H9 (cell line): Measurements from ENCODE around the gene COX17. TPM values are rescaled to one million over a fixed set of nuclear protein-coding genes. Genes with fewer than 3 reads are reported as not detected.
A peak's percentile ranks its signal among the peaks of the same experiment; 100 is the strongest.

ENCODE experiments used
- DNase-seq: peaks from one replicate; pipeline ENCODE4 v3.0.0-alpha.2; 2017
- H2AFZ ChIP-seq: one replicate; pipeline ENCODE4 v1.6.1; 2013; ENCODE audit warnings: mild to moderate bottlenecking, low read length, control low read depth, moderate library complexity
- H2AK5ac ChIP-seq: 2 replicates; pipeline ENCODE4 v1.6.1; 2013; ENCODE audit warnings: low read length, control low read depth, mixed read lengths; ENCODE audit not compliant: insufficient read length
- H2BK120ac ChIP-seq: one replicate; pipeline ENCODE4 v1.6.1; 2013; ENCODE audit warnings: low read depth, mild to moderate bottlenecking, low read length, control low read depth, inconsistent platforms; ENCODE audit not compliant: poor library complexity, severe bottlenecking
- H2BK12ac ChIP-seq: 2 replicates; pipeline ENCODE4 v1.6.1; 2013; ENCODE audit warnings: low read length, control low read depth, mixed read lengths, low read depth; ENCODE audit not compliant: insufficient read length
- H2BK15ac ChIP-seq: 2 replicates; pipeline ENCODE4 v1.6.1; 2013; ENCODE audit warnings: low read depth, low read length, control low read depth
- H2BK20ac ChIP-seq: one replicate; pipeline ENCODE4 v1.6.1; 2013; ENCODE audit warnings: low read depth, mild to moderate bottlenecking, low read length, control low read depth, inconsistent platforms; ENCODE audit not compliant: poor library complexity, severe bottlenecking
- H2BK5ac ChIP-seq: 2 replicates; pipeline ENCODE4 v1.6.1; 2013; ENCODE audit warnings: low read length, control low read depth, mixed read lengths; ENCODE audit not compliant: insufficient read length
- H3K14ac ChIP-seq: 2 replicates; pipeline ENCODE4 v1.6.1; 2013; ENCODE audit warnings: low read length, control low read depth; ENCODE audit not compliant: insufficient read depth
- H3K18ac ChIP-seq: 2 replicates; pipeline ENCODE4 v1.6.1; 2013; ENCODE audit warnings: low read depth, mild to moderate bottlenecking, mixed read lengths, low read length, control low read depth; ENCODE audit not compliant: insufficient read length
- H3K23ac ChIP-seq: 2 replicates; pipeline ENCODE4 v1.6.1; 2013; ENCODE audit warnings: low read length, control low read depth, mixed read lengths, low read depth; ENCODE audit not compliant: insufficient read length
- H3K23me2 ChIP-seq: 2 replicates; pipeline ENCODE4 v1.6.1; 2013; ENCODE audit warnings: low read depth, mild to moderate bottlenecking, mixed read lengths, low read length, control low read depth; ENCODE audit not compliant: insufficient read length, poor library complexity, severe bottlenecking
- H3K27ac ChIP-seq: 2 replicates; pipeline ENCODE4 v1.5.1; 2013; ENCODE audit warnings: low read length, control low read depth, mixed read lengths, low read depth; ENCODE audit not compliant: insufficient read length
- H3K27me3 ChIP-seq: 2 replicates; pipeline ENCODE4 v1.6.1; 2013; ENCODE audit warnings: low read length, control low read depth, inconsistent platforms; ENCODE audit not compliant: insufficient read depth
- H3K4ac ChIP-seq: 2 replicates; pipeline ENCODE4 v1.6.1; 2013; ENCODE audit warnings: low read depth, mild to moderate bottlenecking, control low read depth, inconsistent platforms, low read length, moderate library complexity
- H3K4me1 ChIP-seq: 2 replicates; pipeline ENCODE4 v1.6.1; 2013; ENCODE audit warnings: low read length, control low read depth, inconsistent platforms; ENCODE audit not compliant: insufficient read depth
- H3K4me2 ChIP-seq: 2 replicates; pipeline ENCODE4 v1.6.1; 2013; ENCODE audit warnings: low read length, control low read depth, mixed read lengths; ENCODE audit not compliant: insufficient read length, insufficient read depth
- H3K56ac ChIP-seq: 2 replicates; pipeline ENCODE4 v1.6.1; 2013; ENCODE audit warnings: low read depth, mild to moderate bottlenecking, mixed read lengths, low read length, control low read depth; ENCODE audit not compliant: insufficient read length
- H3K79me1 ChIP-seq: 2 replicates; pipeline ENCODE4 v1.6.1; 2013; ENCODE audit warnings: low read depth, mild to moderate bottlenecking, moderate library complexity, low read length, control low read depth, inconsistent platforms; ENCODE audit not compliant: insufficient read depth, poor library complexity, severe bottlenecking
- H3K79me2 ChIP-seq: 2 replicates; pipeline ENCODE4 v1.6.1; 2013; ENCODE audit warnings: low read length, control low read depth, inconsistent platforms; ENCODE audit not compliant: insufficient read depth
- H3K9ac ChIP-seq: 2 replicates; pipeline ENCODE4 v1.6.1; 2013; ENCODE audit warnings: low read length, control low read depth, mixed read lengths; ENCODE audit not compliant: insufficient read length; ENCODE audit errors: extremely low read depth
- H3K9me3 ChIP-seq: one replicate; pipeline ENCODE4 v1.6.1; 2013; ENCODE audit warnings: low read depth, low read length, inconsistent platforms; ENCODE audit not compliant: control insufficient read depth
- H3T11ph ChIP-seq: one replicate; pipeline ENCODE4 v1.6.1; 2013; ENCODE audit warnings: mild to moderate bottlenecking, low read length, control low read depth, inconsistent platforms
- H4K20me1 ChIP-seq: one replicate; pipeline ENCODE4 v1.6.1; 2013; ENCODE audit not compliant: control insufficient read depth, insufficient read length, insufficient read depth
- H4K5ac ChIP-seq: 2 replicates; pipeline ENCODE4 v1.6.1; 2013; ENCODE audit warnings: low read depth, mild to moderate bottlenecking, mixed read lengths, low read length, control low read depth; ENCODE audit not compliant: insufficient read length
- H4K8ac ChIP-seq: replicated peaks from 2 replicates; pipeline ENCODE4 v1.6.1; 2013; ENCODE audit warnings: low read length, control low read depth, mixed read lengths, low read depth; ENCODE audit not compliant: insufficient read length
- H4K91ac ChIP-seq: 2 replicates; pipeline ENCODE4 v1.6.1; 2013; ENCODE audit warnings: low read depth, mild to moderate bottlenecking, moderate library complexity, mixed read lengths, low read length, control low read depth; ENCODE audit not compliant: insufficient read length
- H3K27ac Mint-ChIP-seq, 3 experiments: 2 replicates in 2 of 3; 3 replicates in 1 of 3; pipeline ENCODE4 v1.8.0; 2020 to 2021; ENCODE audit warnings: mixed read lengths in 3 of 3, mild to moderate bottlenecking in 1 of 3, moderate library complexity in 1 of 3
- H3K27me3 Mint-ChIP-seq: 2 replicates; pipeline ENCODE4 v1.8.0; 2021; ENCODE audit warnings: low read depth, mild to moderate bottlenecking, moderate library complexity, mixed read lengths
- H3K36me3 Mint-ChIP-seq, 3 experiments: 2 replicates in 2 of 3; 3 replicates in 1 of 3; pipeline ENCODE4 v1.8.0; 2020 to 2021; ENCODE audit warnings: low read depth in 3 of 3, mixed read lengths in 3 of 3; ENCODE audit not compliant: insufficient read depth in 1 of 3
- H3K4me1 Mint-ChIP-seq, 2 experiments: 2 replicates each; pipeline ENCODE4 v1.8.0; 2020; ENCODE audit warnings: mixed read lengths in 2 of 2
- H3K4me3 Mint-ChIP-seq, 2 experiments: 2 replicates in 1 of 2; 3 replicates in 1 of 2; pipeline ENCODE4 v1.8.0; 2020 to 2021; ENCODE audit warnings: mild to moderate bottlenecking in 2 of 2, mixed read lengths in 2 of 2, moderate library complexity in 1 of 2
- H3K9me3 Mint-ChIP-seq, 2 experiments: 2 replicates in 1 of 2; 3 replicates in 1 of 2; pipeline ENCODE4 v1.8.0; 2020; ENCODE audit warnings: mild to moderate bottlenecking in 2 of 2, mixed read lengths in 2 of 2, moderate library complexity in 1 of 2
- WGBS: extraction: QIAGEN DNeasy Blood & Tissue Kit; methylation state at CpG from one replicate; pipeline ENCODE4 v1.1.7; 2013; ENCODE audit warnings: missing lambda C conversion rate, low lambda C conversion rate, mixed read lengths; ENCODE audit not compliant: insufficient read length; ENCODE audit errors: extremely low coverage; 5-methylcytosine and 5-hydroxymethylcytosine counted together
- total RNA-seq: library from RNA; stranded (reverse); gene quantifications from 2 replicates; pipeline ENCODE4 v1.2.1, GENCODE V29; 2021
- TF ChIP-seq, protein P1 (sequence below): fragments of 200-600 bp; sonication (generic); conservative IDR thresholded peaks from 3 replicates; pipeline ENCODE4 v1.8.0; 2021; ENCODE audit warnings: antibody characterized with exemption, mild to moderate bottlenecking

Gene COX17
- total RNA-seq, 1 experiment from 2014 or later = 47.0 TPM

- Mint-ChIP-seq H3K4me1 (peaks cover 0 to 4% of the 10 kb centered on the region in 2 experiments; a peak in 1 of 4 replicates), H3K36me3 (no peaks in the 10 kb centered on the region), H3K27ac (no peak overlapping the region), H3K9me3 (no peaks in the 10 kb centered on the region), H3K27me3 (no peaks in the 10 kb centered on the region), H3K4me3 (no peak overlapping the region)
- no peaks in the 10 kb centered on the region for H3K79me1 ChIP-seq
- H2AK5ac ChIP-seq = no peak overlapping the region
- H2BK12ac ChIP-seq = no peak overlapping the region
- H3K56ac ChIP-seq = no peak overlapping the region
- H2BK15ac ChIP-seq = no peak overlapping the region
- H3K4me2 ChIP-seq = no peak overlapping the region
- no peak overlapping the region for H3K14ac ChIP-seq
- no peak overlapping the region for H3T11ph ChIP-seq
- H2BK120ac ChIP-seq = no peak overlapping the region
- no peak for DNase-seq
- TF ChIP-seq, protein P1, sequence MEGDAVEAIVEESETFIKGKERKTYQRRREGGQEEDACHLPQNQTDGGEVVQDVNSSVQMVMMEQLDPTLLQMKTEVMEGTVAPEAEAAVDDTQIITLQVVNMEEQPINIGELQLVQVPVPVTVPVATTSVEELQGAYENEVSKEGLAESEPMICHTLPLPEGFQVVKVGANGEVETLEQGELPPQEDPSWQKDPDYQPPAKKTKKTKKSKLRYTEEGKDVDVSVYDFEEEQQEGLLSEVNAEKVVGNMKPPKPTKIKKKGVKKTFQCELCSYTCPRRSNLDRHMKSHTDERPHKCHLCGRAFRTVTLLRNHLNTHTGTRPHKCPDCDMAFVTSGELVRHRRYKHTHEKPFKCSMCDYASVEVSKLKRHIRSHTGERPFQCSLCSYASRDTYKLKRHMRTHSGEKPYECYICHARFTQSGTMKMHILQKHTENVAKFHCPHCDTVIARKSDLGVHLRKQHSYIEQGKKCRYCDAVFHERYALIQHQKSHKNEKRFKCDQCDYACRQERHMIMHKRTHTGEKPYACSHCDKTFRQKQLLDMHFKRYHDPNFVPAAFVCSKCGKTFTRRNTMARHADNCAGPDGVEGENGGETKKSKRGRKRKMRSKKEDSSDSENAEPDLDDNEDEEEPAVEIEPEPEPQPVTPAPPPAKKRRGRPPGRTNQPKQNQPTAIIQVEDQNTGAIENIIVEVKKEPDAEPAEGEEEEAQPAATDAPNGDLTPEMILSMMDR = peak; percentile 23; the same call in 1 of the 3 replicates
- no peaks in the 10 kb centered on the region for H4K20me1 ChIP-seq
- no peaks in the 10 kb centered on the region for H3K23me2 ChIP-seq
- no peaks in the 10 kb centered on the region for H3K79me2 ChIP-seq
- H3K23ac ChIP-seq = no peak overlapping the region
- H4K91ac ChIP-seq = no peak overlapping the region
- no peaks in the 10 kb centered on the region for H3K27me3 ChIP-seq
- H3K4me1 ChIP-seq = 0 out of 2 replicates have a peak, but pooled peaks cover 2% of the 10 kb centered on the region
- no peak overlapping the region for H3K9ac ChIP-seq
- no peak overlapping the region for H4K5ac ChIP-seq
- H3K4ac ChIP-seq = no peak overlapping the region
- no peak overlapping the region for H4K8ac ChIP-seq
- no peak overlapping the region for H3K18ac ChIP-seq
- no peaks in the 10 kb centered on the region for H3K9me3 ChIP-seq
- H2BK5ac ChIP-seq = no peak overlapping the region
- H2AFZ ChIP-seq = no peak overlapping the region
- no CpG with 5 or more reads among the region's 1 CpG for WGBS
- no peak overlapping the region for H2BK20ac ChIP-seq
- H3K27ac ChIP-seq = no peak overlapping the region
Measured at GRCh38 chr3:119662604-119663373, 14.4 kb downstream of the COX17 start.
